GM23248 (cell line): ENCODE results near the gene MOCOS. TPM values are rescaled to one million over a fixed set of nuclear protein-coding genes. Genes with fewer than 3 reads are reported as not detected.

Experiments
- DNase-seq: peaks from one replicate; pipeline ENCODE4 v3.0.0-alpha.2; 2015
- H2AFZ ChIP-seq: fragments of 200-600 bp; sonication (generic); 2 replicates; pipeline ENCODE4 v1.6.1; 2016; ENCODE audit warnings: antibody characterized with exemption
- H3F3A ChIP-seq: fragments of 200-600 bp; sonication (generic); 2 replicates; pipeline ENCODE4 v1.6.1; 2016; ENCODE audit warnings: mild to moderate bottlenecking, antibody characterized with exemption, mixed run types; ENCODE audit not compliant: insufficient read depth
- H3K27ac ChIP-seq: fragments of 200-600 bp; sonication (generic); 2 replicates; pipeline ENCODE4 v1.5.1; 2016; ENCODE audit warnings: mild to moderate bottlenecking
- H3K27me3 ChIP-seq: fragments of 200-600 bp; sonication (generic); replicated peaks from 2 replicates; pipeline ENCODE4 v1.6.1; 2016; ENCODE audit warnings: mild to moderate bottlenecking; ENCODE audit not compliant: insufficient read depth
- H3K36me3 ChIP-seq: fragments of 200-600 bp; sonication (generic); 2 replicates; pipeline ENCODE4 v1.6.1; 2016; ENCODE audit warnings: low read depth, mild to moderate bottlenecking
- H3K4me1 ChIP-seq: fragments of 200-600 bp; sonication (generic); 2 replicates; pipeline ENCODE4 v1.6.1; 2016; ENCODE audit warnings: mild to moderate bottlenecking; ENCODE audit not compliant: insufficient read depth
- H3K4me2 ChIP-seq: fragments of 200-600 bp; sonication (generic); one replicate; pipeline ENCODE4 v1.6.1; 2016; ENCODE audit warnings: mild to moderate bottlenecking; ENCODE audit not compliant: unreplicated experiment
- H3K4me3 ChIP-seq: fragments of 200-600 bp; sonication (generic); 2 replicates; pipeline ENCODE4 v1.5.1; 2016; ENCODE audit warnings: mild to moderate bottlenecking
- H3K79me2 ChIP-seq: fragments of 200-600 bp; sonication (generic); 2 replicates; pipeline ENCODE4 v1.6.1; 2016; ENCODE audit warnings: mild to moderate bottlenecking; ENCODE audit not compliant: insufficient read depth
- H3K9ac ChIP-seq: fragments of 200-600 bp; sonication (generic); 2 replicates; pipeline ENCODE4 v1.6.1; 2016; ENCODE audit warnings: mild to moderate bottlenecking
- H3K9me2 ChIP-seq: fragments of 200-600 bp; sonication (generic); 2 replicates; pipeline ENCODE4 v1.6.1; 2016; ENCODE audit warnings: mixed run types, mild to moderate bottlenecking, moderate library complexity; ENCODE audit not compliant: insufficient read depth
- H3K9me3 ChIP-seq: fragments of 200-600 bp; sonication (generic); one replicate; pipeline ENCODE4 v1.6.1; 2017; ENCODE audit warnings: low read depth
- H4K20me1 ChIP-seq: fragments of 200-600 bp; sonication (generic); 2 replicates; pipeline ENCODE4 v1.6.0; 2016; ENCODE audit not compliant: insufficient read depth
- EZH2 ChIP-seq: fragments of 200-600 bp; sonication (generic); IDR thresholded peaks from 2 replicates; pipeline ENCODE4 v1.6.1; 2018; ENCODE audit warnings: antibody characterized with exemption, mild to moderate bottlenecking; ENCODE audit not compliant: insufficient read depth, poor library complexity, severe bottlenecking
- EZH2phosphoT487 ChIP-seq: fragments of 200-600 bp; sonication (generic); IDR thresholded peaks from 2 replicates; pipeline ENCODE4 v1.6.1; 2018; ENCODE audit warnings: antibody characterized with exemption, moderate library complexity, mild to moderate bottlenecking, low read depth; ENCODE audit not compliant: insufficient read depth
- WGBS, 2 experiments: methylation state at CpG; one replicate each; pipeline ENCODE4 v1.1.6; 2015 to 2017; ENCODE audit warnings: low lambda C conversion rate in 2 of 2, low coverage in 1 of 2; ENCODE audit errors: missing lambda C conversion rate in 2 of 2; 5-methylcytosine and 5-hydroxymethylcytosine counted together
- in situ Hi-C: fragments of 300-500 bp; cut with MboI; formaldehyde crosslinking; loops from 2 replicates; pipeline ENCODE4 v1.15.0; 2020
- polyA plus RNA-seq: library from polyadenylated mRNA; unstranded; fragments of >200 nt; fragmentation: Nextera tagmentation; extraction: Ambion mirVana; gene quantifications from 2 replicates; pipeline ENCODE4 v1.2.1, GENCODE V29; 2016
- total RNA-seq: library from RNA; depleted of rRNA; stranded (reverse); fragments of >200 nt; shearing (Covaris generic); gene quantifications from 2 replicates; pipeline ENCODE4 v1.2.3, GENCODE V29; 2014

MOCOS gene
- total and polyA plus RNA-seq, 2 experiments from 2014 or later = 17.9 to 23.6 TPM

DNA sequence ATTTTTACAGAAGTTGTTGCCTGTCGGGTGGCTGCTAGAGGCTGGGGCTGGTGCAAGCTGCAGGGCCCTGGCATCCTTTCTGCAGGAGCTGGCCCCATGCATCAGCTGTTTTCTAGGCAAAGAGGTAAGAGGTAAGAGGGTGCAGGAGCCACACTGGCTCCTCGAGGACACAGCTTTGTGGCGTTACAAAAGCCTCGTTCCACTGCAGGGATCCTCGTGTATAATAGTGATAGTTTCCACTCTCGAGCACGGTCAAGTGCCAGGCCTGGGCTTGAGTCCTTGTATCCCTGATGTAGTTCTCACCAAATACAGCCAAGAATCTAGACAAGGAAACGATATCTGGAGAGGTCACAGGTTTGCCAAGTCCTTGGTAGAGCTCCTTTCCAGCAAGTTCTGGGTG lies 77.0 kb downstream of the MOCOS start:
- Histone ChIP-seq H3K27me3 (no peaks in the 10 kb centered on the region), H3K9ac (no peak overlapping the region), H3K9me3 (no peaks in the 10 kb centered on the region), H3K9me2 (no peaks in the 10 kb centered on the region), H3K4me1 (no peaks in the 10 kb centered on the region), H3F3A (no peaks in the 10 kb centered on the region), H3K4me3 (no peak overlapping the region), H4K20me1 (no peaks in the 10 kb centered on the region), H2AFZ (no peak overlapping the region), H3K79me2 (no peaks in the 10 kb centered on the region), H3K4me2 (no peak overlapping the region), H3K36me3 (peaks cover 19% of the 10 kb centered on the region; the same call in 1 of the 2 replicates), H3K27ac (no peak overlapping the region)
- TF ChIP-seq EZH2phosphoT487 (no peak), EZH2 (no peak)
- no peak for DNase-seq
- in situ Hi-C loops = no loop called here
- 80 to 87% methylated on average over 8 of the region's 8 CpGs for WGBS, 2 experiments

GRCh38 chr18:36265015-36265414 lies 77.7 kb downstream of the MOCOS start:
- in situ Hi-C loops = no loop called here
- Histone ChIP-seq H3K9me2 (no peaks in the 10 kb centered on the region), H3K4me1 (no peaks in the 10 kb centered on the region), H3K4me2 (no peak overlapping the region), H3K27me3 (no peaks in the 10 kb centered on the region), H3K9ac (no peak overlapping the region), H2AFZ (no peak overlapping the region), H3K79me2 (no peaks in the 10 kb centered on the region), H3K36me3 (peaks cover 22% of the 10 kb centered on the region), H4K20me1 (no peaks in the 10 kb centered on the region), H3K4me3 (no peak overlapping the region), H3F3A (no peaks in the 10 kb centered on the region), H3K9me3 (no peaks in the 10 kb centered on the region), H3K27ac (no peak overlapping the region)
- WGBS, 2 experiments = 69% methylated on average over 5 of the region's 5 CpGs
- DNase-seq = no peak
- TF ChIP-seq EZH2 (no peak), EZH2phosphoT487 (no peak)

GRCh38 chr18:36269157-36269556 lies 81.9 kb downstream of the MOCOS start:
- no peak for TF ChIP-seq EZH2
- TF ChIP-seq EZH2phosphoT487 = no peak
- Histone ChIP-seq H3K27me3 (no peaks in the 10 kb centered on the region), H3K9me3 (no peaks in the 10 kb centered on the region), H3K79me2 (no peaks in the 10 kb centered on the region), H3F3A (no peaks in the 10 kb centered on the region), H3K27ac (no peak overlapping the region), H3K9ac (no peak overlapping the region), H3K9me2 (no peaks in the 10 kb centered on the region), H2AFZ (no peak overlapping the region), H3K4me3 (no peak overlapping the region), H3K36me3 (peaks cover 15% of the 10 kb centered on the region), H3K4me2 (no peak overlapping the region), H3K4me1 (no peaks in the 10 kb centered on the region), H4K20me1 (no peaks in the 10 kb centered on the region)
- WGBS, 2 experiments = 83% methylated on average over 4 of the region's 4 CpGs
- in situ Hi-C loops = no loop called here
- DNase-seq = no peak

DNA sequence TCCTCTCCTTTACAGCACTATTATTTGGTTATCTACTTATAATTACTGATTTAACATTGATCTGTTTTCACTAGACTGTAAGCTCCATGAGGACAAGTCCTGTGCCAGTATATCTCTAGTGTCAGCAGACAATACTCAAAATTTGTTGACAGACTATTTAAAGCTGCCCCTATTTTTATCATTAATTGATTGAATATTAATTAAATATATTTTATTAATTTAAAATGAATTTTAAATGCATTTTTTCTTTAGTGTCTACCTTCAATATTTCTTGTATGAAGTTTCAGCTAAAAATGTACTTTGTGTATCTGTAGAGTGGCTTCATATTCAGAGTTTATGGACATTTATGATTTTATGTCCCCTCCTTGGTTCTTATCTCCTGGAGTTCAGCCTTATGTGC lies 83.9 kb downstream of the MOCOS start:
- TF ChIP-seq EZH2 = no peak
- TF ChIP-seq EZH2phosphoT487 = no peak
- no peak overlapping the region for H3K9ac ChIP-seq
- no peaks in the 10 kb centered on the region for H4K20me1 ChIP-seq
- no peaks in the 10 kb centered on the region for H3K4me1 ChIP-seq
- no peak overlapping the region for H3K4me3 ChIP-seq
- H2AFZ ChIP-seq = no peak overlapping the region
- H3K36me3 ChIP-seq = peaks cover 11% of the 10 kb centered on the region
- no peaks in the 10 kb centered on the region for H3F3A ChIP-seq
- in situ Hi-C loops = loop anchor here (10.0 kb wide), 1 partner anchor 516 kb away; no protein-coding TSS in a partner anchor
- no peaks in the 10 kb centered on the region for H3K9me3 ChIP-seq
- H3K4me2 ChIP-seq = no peak overlapping the region
- H3K27ac ChIP-seq = no peak overlapping the region
- H3K9me2 ChIP-seq = no peaks in the 10 kb centered on the region
- DNase-seq = no peak
- H3K79me2 ChIP-seq = no peaks in the 10 kb centered on the region
- no peaks in the 10 kb centered on the region for H3K27me3 ChIP-seq

DNA sequence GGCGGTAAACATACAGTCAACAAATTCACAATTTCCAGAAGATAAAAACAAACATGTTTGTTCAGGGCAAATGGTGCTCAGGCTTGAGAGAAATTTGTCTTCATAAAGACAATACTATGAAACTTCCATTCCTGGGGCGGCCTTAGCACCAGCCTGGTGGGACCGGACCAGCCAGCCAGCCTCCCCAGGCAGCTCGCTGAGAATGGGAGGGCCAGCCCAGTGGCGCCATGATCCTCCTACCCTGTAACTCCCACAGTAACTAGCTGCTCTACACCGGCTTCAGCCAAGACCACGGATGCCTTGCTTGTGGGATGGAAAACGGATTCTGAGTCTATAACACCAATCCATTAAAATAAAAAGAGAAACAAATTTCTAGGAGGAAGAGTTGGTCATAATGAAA lies 86.0 kb downstream of the MOCOS start:
- 91 to 94% methylated on average over 8 of the region's 8 CpGs for WGBS, 2 experiments
- Histone ChIP-seq H3K27ac (no peak overlapping the region), H4K20me1 (no peaks in the 10 kb centered on the region), H3F3A (no peaks in the 10 kb centered on the region), H3K9ac (no peak overlapping the region), H3K4me2 (no peak overlapping the region), H2AFZ (no peak overlapping the region), H3K27me3 (no peaks in the 10 kb centered on the region), H3K9me3 (no peaks in the 10 kb centered on the region), H3K9me2 (no peaks in the 10 kb centered on the region), H3K36me3 (peaks cover 3% of the 10 kb centered on the region; the same call in 1 of the 2 replicates), H3K79me2 (no peaks in the 10 kb centered on the region), H3K4me3 (no peak overlapping the region), H3K4me1 (no peaks in the 10 kb centered on the region)
- in situ Hi-C loops = loop anchor here (10.0 kb wide), 1 partner anchor 519 kb away; no protein-coding TSS in a partner anchor
- no peak for DNase-seq
- TF ChIP-seq EZH2phosphoT487 = no peak
- no peak for TF ChIP-seq EZH2
